Prostate gland (tissue), 2 donors: Measurements from ENCODE around the gene ANKS1B. TPM values are rescaled to one million over a fixed set of nuclear protein-coding genes. Genes with fewer than 3 reads are reported as not detected.
A peak's percentile ranks its signal among the peaks of the same experiment; 100 is the strongest.

Source experiments
- DNase-seq: peaks from one replicate; pipeline ENCODE4 v3.0.0-alpha.2; 2019; ENCODE audit warnings: low spot score
- H3K27ac ChIP-seq, 2 donors: fragments of 200-600 bp; sonication (generic); 2 replicates each; pipeline ENCODE4 v1.5.1; 2017 to 2019
- H3K27me3 ChIP-seq: fragments of 200-600 bp; sonication (generic); replicated peaks from 2 replicates; pipeline ENCODE4 v1.5.1; 2019; ENCODE audit not compliant: insufficient read depth
- H3K36me3 ChIP-seq, 2 donors: fragments of 200-600 bp; sonication (generic); 1 replicate in 1 of 2; 2 replicates in 1 of 2; pipeline versions ENCODE4 v1.5.1 to v1.8.1; 2017 to 2019
- H3K4me1 ChIP-seq: fragments of 200-600 bp; sonication (generic); replicated peaks from 2 replicates; pipeline ENCODE4 v1.5.1; 2019
- H3K4me3 ChIP-seq, 2 donors: fragments of 200-600 bp; sonication (generic); 2 replicates each; pipeline ENCODE4 v1.5.1; 2017 to 2019
- H3K9me3 ChIP-seq: fragments of 200-600 bp; sonication (generic); 2 replicates; pipeline ENCODE4 v1.5.1; 2017
- CTCF ChIP-seq, 4 experiments: fragments of 200-600 bp in 2 of 4; fragments of 450-650 bp in 2 of 4; sonication (generic) in 2 of 4; IDR thresholded peaks; 1 replicate in 3 of 4; 2 replicates in 1 of 4; pipeline ENCODE4 v1.5.1; 2016 to 2019; ENCODE audit warnings: antibody characterized with exemption in 4 of 4, mild to moderate bottlenecking in 2 of 4, moderate library complexity in 2 of 4
- POLR2A ChIP-seq: fragments of 450-650 bp; IDR thresholded peaks from one replicate; pipeline ENCODE4 v1.6.1; 2016; ENCODE audit warnings: antibody characterized with exemption, mild to moderate bottlenecking
- POLR2AphosphoS5 ChIP-seq: sonication (generic); formaldehyde crosslinking; IDR thresholded peaks from one replicate; pipeline ENCODE4 v1.6.1; 2017; ENCODE audit warnings: antibody characterized with exemption
- WGBS: methylation state at CpG from one replicate; pipeline ENCODE4 v1.1.5; 2018; 5-methylcytosine and 5-hydroxymethylcytosine counted together
- intact Hi-C: fragments of 100-400 bp; cut with DNase I; formaldehyde crosslinking; loops from one replicate; pipeline ENCODE4 v1.14.2; 2022
- total RNA-seq, 2 donors: library from RNA; depleted of rRNA; stranded (reverse); fragments of >200 nt; gene quantifications; one replicate each; pipeline ENCODE4 v1.1.0, GENCODE V29; 2016

The ANKS1B gene
- total RNA-seq, 2 donors from 2014 or later, result 13.0 to 17.4 TPM

- Histone ChIP-seq H3K27ac (no peak overlapping the region), H3K36me3 (no peaks in the 10 kb centered on the region), H3K4me3 (no peak overlapping the region), H3K4me1 (no peaks in the 10 kb centered on the region), H3K27me3 (no peaks in the 10 kb centered on the region), H3K9me3 (no peaks in the 10 kb centered on the region)
- WGBS, result 91% methylated on average over 7 of the region's 7 CpGs
- no peak for TF ChIP-seq POLR2AphosphoS5
- no peak for TF ChIP-seq CTCF (IDR thresholded peaks at IDR 0.05)
- no peak for TF ChIP-seq POLR2A
- no peak for DNase-seq
- intact Hi-C loops, result no loop called here
Measured at GRCh38 chr12:99768758-99769157, 216.0 kb downstream of the ANKS1B start.

GRCh38 chr12:99767809-99768208, 216.9 kb downstream of the ANKS1B start:
- intact Hi-C loops, result loop anchor here (2.0 kb wide), 1 partner anchor 723 kb away; no protein-coding TSS in a partner anchor
- TF ChIP-seq POLR2A (no peak), CTCF (IDR thresholded peaks at IDR 0.05) (peak in 3 of 4 experiments; percentile 29 to 38 (median 32))
- no peak for DNase-seq
- Histone ChIP-seq H3K27me3 (no peaks in the 10 kb centered on the region), H3K36me3 (no peaks in the 10 kb centered on the region), H3K4me1 (no peaks in the 10 kb centered on the region), H3K27ac (no peak overlapping the region), H3K9me3 (no peaks in the 10 kb centered on the region), H3K4me3 (no peak overlapping the region)
- WGBS, result 17% methylated on average over 1 of the region's 1 CpG

- H3K27me3 ChIP-seq, result no peaks in the 10 kb centered on the region
- intact Hi-C loops, result loop anchor here (2.0 kb wide), 1 partner anchor 722 kb away; no protein-coding TSS in a partner anchor
Measured at GRCh38 chr12:99766408-99766807, 218.3 kb downstream of the ANKS1B start.

GRCh38 chr12:99765469-99766114, 219.1 kb downstream of the ANKS1B start:
- intact Hi-C loops, result loop anchor here (2.0 kb wide), 1 partner anchor 721 kb away; no protein-coding TSS in a partner anchor

More at GRCh38 chr12:99766408-99766807, 218.3 kb downstream of the ANKS1B start:
- Histone ChIP-seq H3K9me3 (no peaks in the 10 kb centered on the region), H3K4me1 (no peaks in the 10 kb centered on the region), H3K27ac (no peak overlapping the region), H3K4me3 (no peak overlapping the region), H3K36me3 (no peaks in the 10 kb centered on the region)
- WGBS, result 70% methylated on average over 1 of the region's 1 CpG
- no peak for DNase-seq
- TF ChIP-seq POLR2AphosphoS5 (no peak), CTCF (IDR thresholded peaks at IDR 0.05) (no peak), POLR2A (no peak)

More at GRCh38 chr12:99765469-99766114, 219.1 kb downstream of the ANKS1B start:
- Histone ChIP-seq H3K27me3 (no peaks in the 10 kb centered on the region), H3K36me3 (no peaks in the 10 kb centered on the region), H3K4me1 (no peaks in the 10 kb centered on the region), H3K4me3 (no peak overlapping the region), H3K9me3 (no peaks in the 10 kb centered on the region), H3K27ac (no peak overlapping the region)
- TF ChIP-seq POLR2A (no peak), CTCF (IDR thresholded peaks at IDR 0.05) (no peak), POLR2AphosphoS5 (no peak)
- DNase-seq, result no peak
- 60% methylated on average over 3 of the region's 3 CpGs for WGBS
